ENCODE results near the gene TRAF3. TPM values are rescaled to one million over a fixed set of nuclear protein-coding genes. Genes with fewer than 3 reads are reported as not detected.
A peak's percentile ranks its signal among the peaks of the same experiment; 100 is the strongest.

The TRAF3 gene
- total and polyA plus RNA-seq, 2 experiments from 2014 or later = 6.3 to 19.7 TPM

DNA sequence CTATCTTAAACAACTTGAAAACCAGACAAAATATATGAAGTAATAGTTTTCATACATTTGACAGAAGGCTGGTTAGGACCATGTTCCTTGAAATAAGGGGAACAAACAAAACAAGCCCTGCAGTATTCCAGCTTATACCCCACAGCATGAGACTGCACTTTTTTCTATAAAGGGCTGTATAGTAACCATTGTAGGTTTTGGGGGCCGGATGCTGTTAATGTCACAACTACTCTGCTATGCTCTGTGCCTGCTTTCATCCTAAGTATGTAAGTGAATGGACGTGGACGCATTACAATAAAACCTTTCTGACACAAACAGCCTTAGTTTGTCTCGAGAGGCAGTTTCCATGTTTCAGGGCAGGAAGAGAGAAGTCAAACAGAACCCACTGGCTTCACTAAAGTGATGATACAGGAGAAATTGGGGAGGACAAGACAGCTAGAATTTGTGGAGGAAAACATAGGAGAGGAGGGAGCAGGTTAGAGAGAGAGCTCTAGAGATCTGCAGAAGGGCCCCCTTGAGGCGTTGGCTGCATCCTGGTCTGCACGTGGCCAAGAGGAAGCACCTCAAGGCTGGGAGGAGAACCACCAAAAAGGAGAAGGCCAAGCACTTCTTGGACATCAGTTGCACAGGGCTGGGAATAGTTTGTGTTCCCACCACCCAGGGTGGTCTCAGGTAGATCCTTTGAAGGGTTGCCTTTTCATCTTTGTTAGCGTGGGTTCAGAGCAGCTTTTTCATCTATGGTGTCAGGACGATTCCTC, 63.7 kb downstream of the TRAF3 start:
- Histone ChIP-seq H3K4me1 (ENCODE audit: low read depth) (no peaks in the 10 kb centered on the region), H3K27me3 (no peaks in the 10 kb centered on the region), H3K36me3 (no peaks in the 10 kb centered on the region), H3K27ac (no peak overlapping the region), H3K4me3 (no peak overlapping the region), H3K9me3 (ENCODE audit: low read depth) (no peaks in the 10 kb centered on the region)
- DNase-seq (ENCODE audit: low read depth in 1 of 2, low spot score in 1 of 2) = no peak
- no peak for TF ChIP-seq CTCF (IDR thresholded peaks at IDR 0.05; ENCODE audit: low read depth, low read length)

DNA sequence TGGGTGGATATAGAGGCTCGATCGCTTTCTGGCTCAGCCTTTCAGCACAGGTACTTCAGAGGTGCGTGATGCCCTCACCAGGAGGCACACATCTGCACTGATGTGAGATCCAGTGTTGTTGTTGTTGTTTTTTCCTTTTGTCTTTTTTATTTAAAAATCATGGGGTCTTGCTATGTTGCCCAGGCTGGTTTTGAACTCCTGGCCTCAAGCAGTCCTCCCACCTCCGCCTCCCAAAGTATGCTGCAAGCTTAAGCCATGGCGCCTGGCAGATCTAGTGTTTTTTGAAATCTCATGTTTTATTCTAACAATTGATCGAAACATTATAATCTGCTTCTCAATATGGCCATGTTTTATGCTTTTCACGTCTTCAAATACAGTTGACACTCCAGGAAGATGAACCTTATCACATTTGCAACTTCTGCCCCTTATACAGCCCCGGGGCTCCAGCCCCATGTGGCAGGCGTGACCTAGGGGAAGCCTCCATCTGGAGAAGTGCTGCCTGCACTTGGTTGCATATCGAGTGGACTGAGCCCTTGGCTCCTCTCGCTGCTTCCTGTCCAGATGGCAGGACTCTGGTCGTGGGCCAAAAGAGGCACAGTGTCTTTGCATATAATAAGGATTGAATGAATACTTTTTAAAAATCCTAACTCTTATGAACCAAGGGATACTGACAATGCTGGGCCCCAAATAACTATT, 71.7 kb downstream of the TRAF3 start:
- H3K4me1 ChIP-seq (ENCODE audit: low read depth) = no peaks in the 10 kb centered on the region
- no peaks in the 10 kb centered on the region for H3K9me3 ChIP-seq (ENCODE audit: low read depth)
- peak overlapping the region; percentile 27 for H3K27ac ChIP-seq
- DNase-seq (ENCODE audit: low read depth in 1 of 2, low spot score in 1 of 2) = peak in 1 of 2 donors; percentile 60
- H3K36me3 ChIP-seq = no peaks in the 10 kb centered on the region
- H3K27me3 ChIP-seq = no peaks in the 10 kb centered on the region
- no peak for TF ChIP-seq CTCF (IDR thresholded peaks at IDR 0.05; ENCODE audit: low read depth, low read length)
- no peak overlapping the region for H3K4me3 ChIP-seq

- DNase-seq (ENCODE audit: low read depth in 1 of 2, low spot score in 1 of 2) = peak in 1 of 2 donors; percentile 19
- H3K4me3 ChIP-seq = no peak overlapping the region
- H3K9me3 ChIP-seq (ENCODE audit: low read depth) = no peaks in the 10 kb centered on the region
- no peaks in the 10 kb centered on the region for H3K4me1 ChIP-seq (ENCODE audit: low read depth)
- no peaks in the 10 kb centered on the region for H3K27me3 ChIP-seq
- TF ChIP-seq CTCF (IDR thresholded peaks at IDR 0.05; ENCODE audit: low read depth, low read length) = no peak
- H3K27ac ChIP-seq = peak overlapping the region; percentile 27
- no peaks in the 10 kb centered on the region for H3K36me3 ChIP-seq
These were observed 72.5 kb downstream of the TRAF3 start for GRCh38 chr14:102849526-102850379.

GRCh38 chr14:102853648-102854047, 76.4 kb downstream of the TRAF3 start:
- H3K9me3 ChIP-seq (ENCODE audit: low read depth) = no peaks in the 10 kb centered on the region
- peak in 1 of 2 donors; percentile 34 for DNase-seq (ENCODE audit: low read depth in 1 of 2, low spot score in 1 of 2)
- TF ChIP-seq CTCF (IDR thresholded peaks at IDR 0.05; ENCODE audit: low read depth, low read length) = no peak
- H3K36me3 ChIP-seq = no peaks in the 10 kb centered on the region
- H3K4me3 ChIP-seq = no peak overlapping the region
- no peaks in the 10 kb centered on the region for H3K4me1 ChIP-seq (ENCODE audit: low read depth)
- H3K27ac ChIP-seq = no peak overlapping the region
- H3K27me3 ChIP-seq = no peaks in the 10 kb centered on the region

DNA sequence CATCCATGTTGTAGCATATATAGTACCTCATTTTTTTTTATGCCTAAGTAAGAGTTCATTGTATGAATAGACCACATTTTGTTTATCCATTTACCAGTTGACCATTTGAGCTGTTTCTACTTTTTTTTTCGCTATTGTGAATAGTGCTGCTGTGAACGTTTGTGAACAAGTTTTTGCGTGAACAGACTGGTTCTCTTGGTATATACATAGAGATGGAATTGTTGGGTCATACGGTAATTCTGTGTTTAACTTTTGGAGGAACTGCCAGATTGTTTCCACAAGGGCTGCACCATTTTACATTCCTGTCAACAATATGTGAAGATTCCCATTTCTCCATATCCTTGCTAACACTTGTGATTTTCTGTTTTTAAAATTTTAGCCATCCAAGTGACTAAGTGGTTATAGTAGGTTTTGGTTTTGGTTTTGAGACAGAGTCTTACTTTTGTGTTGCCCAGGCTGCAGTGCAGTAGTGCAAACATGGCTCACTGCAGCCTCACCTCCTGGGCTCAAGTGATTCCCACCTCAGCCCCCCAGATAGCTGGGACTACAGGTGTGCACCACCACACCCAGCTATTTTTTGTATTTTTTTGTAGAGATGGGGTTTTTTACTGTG, 76.9 kb downstream of the TRAF3 start:
- TF ChIP-seq CTCF (IDR thresholded peaks at IDR 0.05; ENCODE audit: low read depth, low read length) = no peak
- no peak for DNase-seq (ENCODE audit: low read depth in 1 of 2, low spot score in 1 of 2)

More for the DNA sequence above, 76.9 kb downstream of the TRAF3 start:
- Histone ChIP-seq H3K4me3 (no peak overlapping the region), H3K9me3 (ENCODE audit: low read depth) (no peaks in the 10 kb centered on the region), H3K27me3 (no peaks in the 10 kb centered on the region), H3K36me3 (no peaks in the 10 kb centered on the region), H3K27ac (no peak overlapping the region), H3K4me1 (ENCODE audit: low read depth) (no peaks in the 10 kb centered on the region)

All from cardiac muscle cell (in vitro differentiated cells and primary cell).